HG02840 (cell line): ENCODE data around the gene WDR4.
"Not testable (repeated sequence)": the region's sequence is repeated elsewhere in the genome, so short reads cannot be mapped to it uniquely, and the experiment has no call there.

Experiments
- ATAC-seq: cut with Tn5 transposase; IDR thresholded peaks from one replicate; pipeline ENCODE4 v1.9.1; 2021; ENCODE audit warnings: mild to moderate bottlenecking, moderate library complexity, moderate number of reproducible peaks; ENCODE audit not compliant: unreplicated experiment, low FRiP score

Gene WDR4

GRCh38 chr21:42854246-42855010 lies 24.9 kb downstream of the WDR4 start:
- ATAC-seq, result no peak

DNA sequence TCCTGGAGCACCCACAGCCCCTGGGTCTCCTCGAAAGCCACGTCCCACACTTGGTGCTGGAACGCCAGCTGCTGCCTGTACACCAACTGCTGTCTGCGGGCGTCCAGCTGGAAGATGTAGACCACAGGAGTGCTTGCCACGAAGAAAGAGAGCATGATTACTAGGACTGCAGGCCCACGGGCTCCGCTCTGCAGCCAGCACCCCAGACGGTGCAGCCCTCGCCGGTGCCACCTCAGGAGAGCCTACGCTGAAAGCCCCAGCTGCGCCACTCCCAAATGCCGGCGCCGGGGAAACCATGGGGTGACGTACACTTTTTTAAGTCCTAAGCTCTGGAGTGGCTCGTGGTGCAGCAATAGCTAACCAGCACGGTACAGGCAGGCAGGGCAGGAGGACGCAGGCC lies 25.7 kb downstream of the WDR4 start:
- no peak for ATAC-seq

DNA sequence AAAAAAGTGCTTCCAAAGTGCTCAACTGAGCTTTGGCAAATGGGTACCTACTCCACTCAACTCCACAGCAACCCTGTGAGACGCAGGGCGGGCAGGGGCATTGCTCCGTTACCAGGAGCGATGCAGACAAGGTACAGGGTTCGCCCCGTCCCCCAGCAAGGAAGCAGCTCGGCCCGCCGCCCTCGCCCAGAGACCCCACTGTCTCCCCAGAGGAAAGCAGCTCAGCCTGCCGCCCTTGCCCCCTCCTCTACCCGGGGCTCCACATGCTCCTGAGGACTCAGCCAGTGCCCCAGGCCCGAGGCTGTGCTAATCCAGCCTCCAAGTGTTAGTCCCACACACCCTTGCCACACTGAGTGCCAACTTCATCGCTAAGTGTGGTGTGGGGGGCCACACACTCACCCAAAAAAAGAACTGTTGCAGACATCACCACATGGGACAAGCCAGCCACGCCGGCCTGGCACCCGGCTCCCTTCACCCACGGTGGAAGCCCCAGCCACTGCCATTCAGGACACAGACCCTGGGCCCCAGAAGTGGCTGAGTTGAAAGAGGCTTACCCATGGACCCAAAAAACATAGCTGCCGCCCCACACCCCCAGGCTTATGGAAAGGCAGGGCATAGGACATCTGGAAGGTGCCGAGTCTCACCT lies 26.3 kb downstream of the WDR4 start:
- no peak for ATAC-seq

DNA sequence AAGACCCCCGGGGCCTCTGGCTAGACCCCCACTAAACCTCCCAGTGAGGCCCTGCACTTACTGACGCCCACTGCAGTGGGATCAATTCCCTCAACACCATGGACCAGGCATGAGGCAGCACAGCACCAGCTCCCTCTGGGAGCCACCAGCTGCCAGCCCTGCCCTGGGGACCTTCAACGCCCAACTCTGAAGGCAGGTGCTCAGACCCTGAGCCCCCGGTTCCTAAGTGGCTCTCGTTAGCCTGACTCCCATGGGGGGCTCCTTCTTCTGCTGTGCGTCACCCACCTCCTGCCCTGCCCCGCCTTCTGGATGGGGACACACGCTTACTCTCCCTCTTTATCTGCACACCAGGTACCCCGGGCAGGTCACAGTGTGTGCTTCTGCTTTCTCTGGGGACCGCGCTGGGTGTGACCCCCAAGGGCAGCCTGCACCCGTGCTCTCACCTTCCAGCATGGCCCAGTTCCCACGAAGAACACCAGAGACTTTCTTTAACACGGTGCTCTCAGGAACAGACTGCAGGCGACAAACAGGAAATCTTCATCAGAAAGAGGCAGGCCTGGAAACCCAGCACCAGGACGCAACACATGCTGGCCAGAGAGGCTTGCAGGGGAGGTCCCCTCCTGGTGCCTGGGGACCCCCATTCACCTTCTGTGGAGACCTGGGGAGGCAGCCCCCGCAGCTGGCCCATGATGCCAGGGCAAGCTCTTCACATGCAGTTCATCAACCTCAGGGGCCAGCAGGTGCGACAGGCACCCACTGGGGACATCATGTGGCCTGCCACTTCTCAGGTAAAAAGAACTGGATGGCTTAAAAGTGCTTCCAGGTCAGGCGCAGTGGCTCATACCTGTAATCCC lies 27.3 kb downstream of the WDR4 start:
- no peak for ATAC-seq

DNA sequence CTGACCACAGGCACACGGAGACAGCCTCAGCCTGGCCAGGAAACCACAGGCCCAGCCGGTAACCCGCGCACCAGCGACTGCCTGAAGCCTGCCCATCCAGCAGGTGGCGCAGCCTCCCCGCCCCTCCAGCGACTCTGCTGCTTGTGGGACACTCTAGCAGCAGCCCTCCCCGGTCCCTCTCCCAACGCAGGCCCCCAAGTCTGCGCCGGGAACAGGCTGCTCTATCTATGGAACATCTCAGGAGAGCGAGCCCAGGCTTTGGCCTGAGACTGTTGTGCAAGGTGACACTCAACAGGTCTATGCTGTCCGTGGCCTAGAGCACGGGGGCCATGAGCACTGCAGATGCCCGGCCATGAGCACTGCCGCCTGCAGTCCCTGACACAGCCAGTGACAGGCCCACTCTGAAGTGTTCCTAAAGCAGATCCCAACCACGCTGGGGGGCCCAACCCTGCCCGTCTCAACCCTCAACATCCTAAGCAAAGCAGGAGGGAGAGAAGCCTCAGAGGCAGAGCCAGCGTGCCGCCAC lies 28.4 kb downstream of the WDR4 start:
- ATAC-seq, result no peak

DNA sequence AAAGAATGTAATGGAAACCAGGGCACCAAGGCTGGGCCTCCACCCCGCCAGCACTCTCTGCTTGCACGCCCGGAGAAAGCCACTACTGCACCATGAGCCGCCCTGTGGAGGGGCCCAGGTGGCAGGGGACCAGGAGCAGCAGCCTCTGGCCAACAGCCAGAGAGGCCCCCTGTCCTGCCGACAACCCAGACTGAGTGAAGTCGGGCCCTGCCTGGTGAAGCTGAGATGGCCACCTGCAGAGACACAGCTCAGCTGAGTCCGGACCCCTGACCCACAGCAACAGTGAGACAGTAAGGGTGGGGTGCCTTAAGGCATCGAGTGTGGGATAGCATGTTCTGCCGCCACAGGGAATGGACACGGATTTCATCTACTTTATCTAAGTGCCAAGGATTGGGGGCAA lies 28.9 kb downstream of the WDR4 start:
- no peak for ATAC-seq

DNA sequence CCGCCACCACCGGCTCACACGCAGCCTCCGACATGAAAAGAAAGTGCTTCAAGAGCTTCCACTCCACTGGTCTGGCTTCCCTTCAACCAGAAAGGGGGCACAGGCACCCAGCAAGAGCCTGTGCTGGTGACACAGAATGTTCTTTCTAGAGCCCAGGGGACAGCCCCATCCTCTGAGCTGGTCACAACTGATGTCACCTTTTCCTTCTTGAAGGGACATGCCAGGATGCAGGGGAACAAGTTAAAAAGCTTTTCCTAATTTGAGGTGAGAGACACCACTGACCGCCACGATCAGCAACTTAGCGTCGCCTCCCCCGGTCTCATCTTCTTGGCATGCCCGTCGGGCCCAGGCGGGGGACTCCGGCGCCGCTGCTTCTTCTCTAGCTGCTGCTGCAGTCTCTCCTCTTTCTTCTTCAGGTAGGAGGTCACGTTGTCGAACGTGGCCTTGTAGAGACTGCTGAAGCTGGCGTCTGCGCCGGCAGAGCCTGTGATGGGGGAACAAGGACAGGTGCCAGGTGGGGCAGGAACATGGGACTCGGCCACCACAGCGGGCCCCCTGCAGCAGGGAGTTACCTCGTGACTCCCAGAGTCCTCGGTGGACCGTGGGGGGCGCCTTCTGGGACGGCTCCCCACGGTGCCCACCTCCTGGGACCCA lies 29.5 kb downstream of the WDR4 start:
- no peak for ATAC-seq

DNA sequence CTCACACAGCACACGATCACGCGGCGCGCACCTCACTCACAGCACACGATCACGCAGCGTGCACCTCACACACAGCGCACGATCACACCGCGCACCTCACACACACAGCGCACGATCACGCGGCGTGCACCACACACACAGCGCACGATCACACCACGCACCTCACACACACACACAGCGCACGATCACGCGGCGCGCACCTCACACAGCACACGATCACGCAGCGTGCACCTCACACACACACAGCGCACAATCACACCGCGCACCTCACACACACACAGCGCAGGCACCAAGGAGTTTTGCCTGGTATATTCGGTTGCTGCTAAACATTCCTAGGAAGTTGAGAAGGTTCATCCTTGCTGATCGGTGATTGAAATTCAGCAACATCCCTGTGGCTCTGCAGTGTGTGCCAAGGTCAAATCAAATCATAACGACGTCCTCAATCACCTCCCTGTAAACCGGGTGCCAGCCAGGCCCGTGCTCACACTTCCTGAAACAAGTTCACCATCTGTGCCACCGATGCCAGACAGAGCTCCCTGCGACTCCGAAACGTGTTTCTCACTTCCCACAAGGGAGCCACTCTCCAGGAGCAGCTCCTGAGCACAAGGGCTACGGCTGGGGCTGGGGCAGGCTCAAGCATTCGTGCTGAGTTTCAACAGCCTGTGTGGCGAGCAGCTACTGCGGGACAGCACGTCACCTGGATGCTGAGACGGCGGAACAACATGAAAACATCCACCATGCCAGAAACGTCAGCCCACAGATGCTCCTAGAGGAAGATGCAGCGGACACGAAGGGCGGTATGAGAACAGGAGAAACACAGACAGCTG lies 30.2 kb downstream of the WDR4 start:
- no peak for ATAC-seq

GRCh38 chr21:42848144-42848931 lies 31.0 kb downstream of the WDR4 start:
- ATAC-seq, result not testable (repeated sequence)

GRCh38 chr21:42847726-42848125 lies 31.6 kb downstream of the WDR4 start:
- no peak for ATAC-seq

GRCh38 chr21:42847051-42847707 lies 32.2 kb downstream of the WDR4 start:
- ATAC-seq, result no peak

DNA sequence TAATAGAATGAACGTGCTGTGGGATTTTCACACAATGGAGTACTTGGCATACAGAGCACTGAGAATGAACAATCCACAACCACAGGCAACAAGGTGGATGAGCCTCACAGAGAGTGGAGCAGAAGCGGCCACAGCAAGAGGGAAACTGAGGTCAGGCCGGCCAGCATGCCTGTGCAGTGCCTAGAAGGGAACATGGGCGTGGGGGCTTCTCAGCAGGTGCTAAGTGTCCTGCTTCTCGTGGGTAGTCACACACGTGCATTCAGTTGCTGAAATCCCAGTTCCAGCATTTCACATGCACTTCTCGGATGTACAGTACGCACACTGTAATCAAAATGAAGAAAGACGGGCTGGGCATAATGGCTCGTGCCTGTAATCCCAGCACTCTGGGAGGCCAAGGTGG lies 33.1 kb downstream of the WDR4 start:
- ATAC-seq, result no peak

DNA sequence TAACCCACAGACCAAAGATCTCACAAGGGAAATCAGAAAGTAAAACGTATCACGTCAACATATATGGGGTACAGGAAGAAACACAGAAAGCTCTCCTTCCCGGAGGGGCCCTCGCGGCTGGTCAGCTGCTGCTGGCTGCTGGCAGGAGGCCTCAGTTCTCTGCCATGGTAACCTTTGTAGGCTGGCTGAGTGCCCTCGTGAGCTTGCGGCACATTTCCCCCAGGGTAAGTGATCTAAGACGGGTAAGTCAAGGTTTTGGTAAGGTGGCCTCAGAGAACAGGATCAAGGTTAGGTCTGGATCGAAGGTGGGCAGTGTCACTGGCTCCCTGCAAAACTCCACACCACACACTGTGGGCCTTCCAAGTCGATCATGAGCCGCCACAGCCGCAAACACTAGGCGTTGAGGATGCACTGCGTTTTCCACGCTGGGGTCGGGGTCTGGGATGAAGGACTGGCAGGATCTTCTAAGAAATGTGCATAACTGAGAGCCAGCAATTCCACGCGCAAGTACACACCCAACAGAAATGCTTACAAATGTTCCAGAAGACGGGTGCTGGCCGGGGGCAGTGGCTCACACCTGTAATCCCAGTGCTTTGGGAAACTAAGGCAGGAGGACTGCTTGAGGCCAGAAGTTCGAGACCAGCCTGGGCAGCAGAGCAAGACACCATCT lies 33.9 kb downstream of the WDR4 start:
- ATAC-seq, result no peak

DNA sequence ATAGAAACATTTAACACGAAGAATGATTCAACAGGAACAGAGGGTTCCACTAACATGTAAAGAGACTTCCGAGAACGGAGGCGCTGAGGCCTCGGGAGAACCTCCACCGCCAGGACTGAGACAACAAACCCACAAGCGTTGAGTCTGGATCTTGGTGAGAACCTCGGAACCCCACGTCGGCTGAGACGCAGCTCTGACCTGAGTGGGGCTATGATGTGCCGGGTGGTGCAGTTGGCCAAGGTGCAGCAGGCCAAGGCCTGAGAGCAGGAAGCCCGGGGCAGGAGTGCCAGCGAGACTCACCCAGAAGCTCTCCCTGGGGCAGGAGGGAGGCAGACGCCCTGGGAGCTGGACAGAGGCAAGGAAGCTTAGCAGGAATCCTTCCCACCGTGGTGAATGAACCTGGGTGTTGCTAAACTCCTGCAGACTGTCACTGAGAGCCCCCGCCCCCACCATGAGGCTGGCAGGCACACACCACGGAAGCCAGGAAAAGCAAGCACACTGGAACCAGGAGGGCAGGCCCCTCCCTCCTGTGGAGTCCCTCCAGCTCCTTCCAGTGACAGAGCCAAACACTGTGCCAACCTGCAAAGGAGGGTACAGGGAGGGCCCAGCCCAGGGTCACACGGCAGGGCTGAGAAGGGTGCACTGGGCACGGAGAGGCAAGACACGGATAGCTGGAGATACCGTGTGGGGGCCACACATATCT lies 34.8 kb downstream of the WDR4 start:
- no peak for ATAC-seq

DNA sequence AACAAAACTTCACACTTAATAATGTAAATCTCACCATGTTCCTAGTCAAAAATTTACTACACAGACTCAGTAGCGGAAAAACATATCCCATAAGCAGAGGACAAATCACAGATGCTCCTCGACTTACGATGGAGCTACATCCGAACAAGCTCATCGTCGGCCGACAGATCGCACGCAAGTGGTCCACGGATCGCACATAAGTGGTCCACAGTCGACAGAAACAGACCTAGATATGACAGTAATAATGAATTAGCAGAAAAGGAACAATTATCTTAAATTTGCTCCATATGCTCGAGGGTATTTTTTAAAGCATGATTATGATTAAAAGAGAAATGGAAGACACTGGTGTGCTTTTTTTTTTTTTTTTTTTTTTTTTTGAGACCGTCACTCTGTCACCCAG lies 36.3 kb downstream of the WDR4 start:
- ATAC-seq, result no peak

- not testable (repeated sequence) for ATAC-seq
Observed at GRCh38 chr21:42841916-42842655, 37.3 kb downstream of the WDR4 start.
